Endodermal cell (in vitro differentiated cells): ENCODE results near the gene AVP. TPM values are rescaled to one million over a fixed set of nuclear protein-coding genes. Genes with fewer than 3 reads are reported as not detected.

Experiments
- DNase-seq: peaks from one replicate; pipeline ENCODE4 v3.0.0-alpha.2; 2017
- H3K27ac ChIP-seq: 2 replicates; pipeline ENCODE4 v1.5.1; 2013; ENCODE audit warnings: mild to moderate bottlenecking, low read depth, low read length, moderate library complexity
- H3K27me3 ChIP-seq: 2 replicates; pipeline ENCODE4 v1.6.1; 2013; ENCODE audit warnings: mild to moderate bottlenecking, low read length, moderate library complexity; ENCODE audit not compliant: insufficient read depth, control insufficient read depth, poor library complexity, severe bottlenecking
- H3K36me3 ChIP-seq: 2 replicates; pipeline ENCODE4 v1.7.0; 2013; ENCODE audit warnings: mild to moderate bottlenecking, low read length, moderate library complexity; ENCODE audit not compliant: control insufficient read depth, insufficient read depth
- H3K4me1 ChIP-seq: one replicate; pipeline ENCODE4 v1.7.0; 2013; ENCODE audit warnings: low read length; ENCODE audit not compliant: control insufficient read depth, insufficient read depth
- H3K4me3 ChIP-seq: 2 replicates; pipeline ENCODE4 v1.5.1; 2013; ENCODE audit warnings: mild to moderate bottlenecking, low read length, moderate library complexity
- H3K9ac ChIP-seq: 2 replicates; pipeline ENCODE4 v1.6.1; 2013; ENCODE audit warnings: mild to moderate bottlenecking, low read length, moderate library complexity; ENCODE audit not compliant: poor library complexity, severe bottlenecking; ENCODE audit errors: extremely low read depth
- H3K9me3 ChIP-seq: 2 replicates; pipeline ENCODE4 v1.6.1; 2013; ENCODE audit warnings: mild to moderate bottlenecking, low read length, moderate library complexity; ENCODE audit not compliant: control insufficient read depth
- H3K27ac Mint-ChIP-seq: 2 replicates; pipeline ENCODE4 v1.8.0; 2020; ENCODE audit warnings: mixed read lengths
- H3K27me3 Mint-ChIP-seq: 2 replicates; pipeline ENCODE4 v1.8.0; 2021; ENCODE audit warnings: mild to moderate bottlenecking, mixed read lengths; ENCODE audit not compliant: insufficient read depth
- H3K36me3 Mint-ChIP-seq: 2 replicates; pipeline ENCODE4 v1.8.0; 2020; ENCODE audit warnings: low read depth, mixed read lengths
- H3K4me1 Mint-ChIP-seq: 2 replicates; pipeline ENCODE4 v1.8.0; 2020; ENCODE audit warnings: mixed read lengths
- H3K4me3 Mint-ChIP-seq: 2 replicates; pipeline ENCODE4 v1.8.0; 2020; ENCODE audit warnings: mild to moderate bottlenecking, moderate library complexity, mixed read lengths
- H3K9me3 Mint-ChIP-seq: 2 replicates; pipeline ENCODE4 v1.8.0; 2020; ENCODE audit warnings: mild to moderate bottlenecking, mixed read lengths
- WGBS, 2 experiments: methylation state at CpG; one replicate each; pipeline versions ENCODE4 v1.1.5 to v1.1.7; 2013; ENCODE audit warnings: missing lambda C conversion rate in 2 of 2, mixed read lengths in 1 of 2; ENCODE audit not compliant: insufficient coverage in 1 of 2, insufficient read length in 1 of 2; 5-methylcytosine and 5-hydroxymethylcytosine counted together
- total RNA-seq, 2 donors: library from RNA; stranded (reverse); fragmentation: NEBNext Ultra II Directional in 1 of 2; extraction: Animal tissue kit (Norgen Biotek cat#: 25700) in 1 of 2; gene quantifications; 2 replicates in 1 of 2; 3 replicates in 1 of 2; pipeline ENCODE4 v1.2.1, GENCODE V29; 2021
- TF ChIP-seq, protein P1 (sequence below): fragments of 200-600 bp; sonication (generic); conservative IDR thresholded peaks from 2 replicates; pipeline ENCODE4 v1.5.0; 2021; ENCODE audit warnings: antibody characterized with exemption, mild to moderate bottlenecking

The AVP gene
- total RNA-seq, 2 donors from 2014 or later: not detected

DNA sequence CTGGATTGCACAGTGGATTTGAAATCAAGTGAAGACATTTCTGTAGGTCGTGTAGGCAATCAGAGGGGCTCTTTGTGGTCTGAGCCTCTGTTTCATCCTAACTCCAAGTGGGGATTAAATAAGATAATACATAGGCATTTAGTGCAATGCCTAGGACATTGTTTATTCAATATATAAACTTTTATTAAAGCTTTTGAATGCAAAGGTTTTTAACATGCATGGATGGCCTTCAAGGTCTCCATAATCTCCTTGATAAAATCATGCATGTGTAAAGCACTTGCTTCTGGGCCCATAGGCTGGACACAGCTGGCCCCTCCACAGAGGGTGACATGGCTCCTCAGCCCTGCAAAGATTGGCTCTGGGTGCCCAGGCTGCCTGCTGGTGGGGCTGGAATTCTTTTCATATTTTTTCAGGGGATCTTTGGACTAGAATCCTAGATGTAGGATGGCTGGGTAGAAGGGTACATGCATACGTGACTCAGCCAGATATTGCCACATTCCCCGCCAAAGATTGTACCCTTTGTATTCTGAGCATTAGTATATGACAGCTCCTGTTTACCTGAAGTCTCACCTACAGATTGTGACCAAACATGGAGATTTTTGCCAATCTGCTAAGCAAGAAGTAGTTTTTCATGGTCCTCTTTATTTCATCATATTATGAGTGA, 19.0 kb upstream of the AVP start:
- no peak overlapping the region for H3K4me3 ChIP-seq
- whole genome bisulfite sequencing, 2 experiments: 92 to 93% methylated on average over 2 to 3 of the region's 3 CpGs
- no peak for DNase-seq
- no peaks in the 10 kb centered on the region for H3K4me1 Mint-ChIP-seq
- no peaks in the 10 kb centered on the region for H3K9me3 ChIP-seq
- H3K4me3 Mint-ChIP-seq: no peak overlapping the region
- H3K27me3 ChIP-seq: no peaks in the 10 kb centered on the region
- H3K36me3 ChIP-seq: no peaks in the 10 kb centered on the region
- no peaks in the 10 kb centered on the region for H3K27me3 Mint-ChIP-seq
- no peaks in the 10 kb centered on the region for H3K9me3 Mint-ChIP-seq
- no peak overlapping the region for H3K27ac Mint-ChIP-seq
- H3K9ac ChIP-seq: no peak overlapping the region
- H3K27ac ChIP-seq: no peak overlapping the region
- no peaks in the 10 kb centered on the region for H3K4me1 ChIP-seq
- TF ChIP-seq, protein P1, sequence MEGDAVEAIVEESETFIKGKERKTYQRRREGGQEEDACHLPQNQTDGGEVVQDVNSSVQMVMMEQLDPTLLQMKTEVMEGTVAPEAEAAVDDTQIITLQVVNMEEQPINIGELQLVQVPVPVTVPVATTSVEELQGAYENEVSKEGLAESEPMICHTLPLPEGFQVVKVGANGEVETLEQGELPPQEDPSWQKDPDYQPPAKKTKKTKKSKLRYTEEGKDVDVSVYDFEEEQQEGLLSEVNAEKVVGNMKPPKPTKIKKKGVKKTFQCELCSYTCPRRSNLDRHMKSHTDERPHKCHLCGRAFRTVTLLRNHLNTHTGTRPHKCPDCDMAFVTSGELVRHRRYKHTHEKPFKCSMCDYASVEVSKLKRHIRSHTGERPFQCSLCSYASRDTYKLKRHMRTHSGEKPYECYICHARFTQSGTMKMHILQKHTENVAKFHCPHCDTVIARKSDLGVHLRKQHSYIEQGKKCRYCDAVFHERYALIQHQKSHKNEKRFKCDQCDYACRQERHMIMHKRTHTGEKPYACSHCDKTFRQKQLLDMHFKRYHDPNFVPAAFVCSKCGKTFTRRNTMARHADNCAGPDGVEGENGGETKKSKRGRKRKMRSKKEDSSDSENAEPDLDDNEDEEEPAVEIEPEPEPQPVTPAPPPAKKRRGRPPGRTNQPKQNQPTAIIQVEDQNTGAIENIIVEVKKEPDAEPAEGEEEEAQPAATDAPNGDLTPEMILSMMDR: no peak
- no peaks in the 10 kb centered on the region for H3K36me3 Mint-ChIP-seq

DNA sequence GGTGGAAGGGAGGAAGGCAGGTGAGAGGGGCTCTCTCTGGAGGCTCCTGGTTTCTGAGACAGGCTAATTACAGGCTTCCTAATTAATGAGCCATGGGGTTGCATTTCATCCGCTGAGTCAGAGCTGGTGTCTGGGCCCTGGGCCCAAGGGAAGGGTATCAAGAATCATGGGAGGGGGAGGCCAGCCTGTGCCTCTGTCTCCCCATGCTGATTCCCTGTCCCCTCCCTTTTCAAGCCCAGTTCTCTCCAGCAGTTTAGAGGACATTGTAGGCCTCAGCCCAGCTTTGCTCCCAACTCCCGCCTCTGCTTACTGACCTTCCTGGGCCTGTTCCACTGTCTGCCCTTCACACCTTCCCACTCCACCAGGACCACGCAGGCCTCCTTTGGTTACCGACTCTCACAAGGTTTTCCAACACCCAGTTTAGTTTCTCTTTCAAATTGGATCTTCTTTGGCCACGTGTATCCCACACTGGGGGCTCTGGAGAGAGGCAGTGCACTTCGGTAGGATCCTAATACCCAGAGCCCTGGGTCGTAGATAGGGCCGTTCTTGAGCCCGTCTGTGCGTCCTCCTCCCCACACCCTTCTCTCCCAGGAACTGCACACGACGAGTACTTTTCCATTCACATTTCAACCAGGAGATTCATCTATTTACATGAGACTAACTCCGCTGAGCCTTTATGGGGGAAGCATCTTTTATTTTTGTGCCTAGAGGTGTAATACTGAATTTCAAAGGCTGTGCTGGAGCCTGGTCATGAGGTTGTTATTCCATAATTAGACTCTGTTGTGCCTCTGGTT, 18.2 kb upstream of the AVP start:
- Histone ChIP-seq H3K9ac (no peak overlapping the region), H3K4me1 (no peaks in the 10 kb centered on the region), H3K36me3 (no peaks in the 10 kb centered on the region), H3K27me3 (no peaks in the 10 kb centered on the region), H3K27ac (no peak overlapping the region), H3K9me3 (no peaks in the 10 kb centered on the region), H3K4me3 (no peak overlapping the region)
- H3K36me3 Mint-ChIP-seq: no peaks in the 10 kb centered on the region
- H3K27ac Mint-ChIP-seq: no peak overlapping the region
- TF ChIP-seq, protein P1: no peak
- H3K4me3 Mint-ChIP-seq: no peak overlapping the region
- H3K9me3 Mint-ChIP-seq: no peaks in the 10 kb centered on the region
- H3K27me3 Mint-ChIP-seq: no peaks in the 10 kb centered on the region
- 88 to 95% methylated on average over 7 to 13 of the region's 13 CpGs for WGBS, 2 experiments
- DNase-seq: no peak
- H3K4me1 Mint-ChIP-seq: no peaks in the 10 kb centered on the region

GRCh38 chr20:3101737-3102574, 17.4 kb upstream of the AVP start:
- no peaks in the 10 kb centered on the region for H3K4me1 ChIP-seq
- no peak overlapping the region for H3K4me3 Mint-ChIP-seq
- no peak overlapping the region for H3K27ac Mint-ChIP-seq
- DNase-seq: no peak
- no peaks in the 10 kb centered on the region for H3K9me3 Mint-ChIP-seq
- no peak overlapping the region for H3K27ac ChIP-seq
- WGBS, 2 experiments: 93 to 95% methylated on average over 17 to 21 of the region's 21 CpGs
- no peak overlapping the region for H3K4me3 ChIP-seq
- no peak overlapping the region for H3K9ac ChIP-seq
- H3K36me3 Mint-ChIP-seq: no peaks in the 10 kb centered on the region
- TF ChIP-seq, protein P1: no peak
- H3K27me3 ChIP-seq: no peaks in the 10 kb centered on the region
- no peaks in the 10 kb centered on the region for H3K9me3 ChIP-seq
- H3K4me1 Mint-ChIP-seq: no peaks in the 10 kb centered on the region
- H3K27me3 Mint-ChIP-seq: no peaks in the 10 kb centered on the region
- no peaks in the 10 kb centered on the region for H3K36me3 ChIP-seq
